GM12801 (cell line): ENCODE results near the gene AMER2.

ENCODE experiments used
- CTCF ChIP-seq: IDR thresholded peaks from one replicate; pipeline ENCODE4 v1.5.1; 2011; ENCODE audit warnings: control low read depth; ENCODE audit not compliant: insufficient read length; ENCODE audit errors: extremely low read depth

Gene AMER2

GRCh38 chr13:25171517-25172302 is at the start of gene AMER2:
Gene AMER2 (minus strand): TSS chr13:25172288. CDS start chr13:25171619, 669 bp downstream.
- no peak for TF ChIP-seq CTCF

- no peak for TF ChIP-seq CTCF
Observed at GRCh38 chr13:25218019-25218418, 45.9 kb upstream of the AMER2 start.

- no peak for TF ChIP-seq CTCF
Observed at GRCh38 chr13:25217023-25217885, 45.2 kb upstream of the AMER2 start.

GRCh38 chr13:25215253-25215575 is 43.1 kb upstream of the AMER2 start:
- no peak for TF ChIP-seq CTCF

GRCh38 chr13:25214491-25215252 is 42.6 kb upstream of the AMER2 start:
- TF ChIP-seq CTCF, result no peak

GRCh38 chr13:25213715-25214114 is 41.6 kb upstream of the AMER2 start:
- TF ChIP-seq CTCF, result no peak
